ENCODE measurements around the gene TCP11L1.

DNA sequence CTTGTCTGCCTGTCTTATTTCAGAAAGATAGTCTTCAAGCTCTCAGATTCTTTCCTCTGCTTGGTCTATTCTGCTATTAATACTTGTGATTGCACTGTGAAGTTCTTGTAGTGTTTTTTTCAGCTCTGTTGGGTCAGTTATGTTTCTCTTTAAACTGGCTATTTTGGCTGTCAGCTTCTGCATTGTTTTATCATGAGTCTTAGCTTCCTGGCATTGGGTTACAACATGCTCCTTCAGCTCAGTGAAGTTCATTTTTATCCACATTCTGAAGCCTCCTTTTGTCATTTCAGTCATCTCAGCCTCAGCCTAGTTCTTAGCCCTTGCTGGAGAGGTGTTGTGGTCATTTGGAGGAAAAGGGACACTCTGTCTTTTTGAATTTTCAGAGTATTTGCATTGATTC, 39.2 kb upstream of the TCP11L1 start:
- TF ChIP-seq ZNF404 (tag by site-specific recombination; IDR thresholded peaks at IDR 0.05) (no peak), ZNF350 (tag by site-specific recombination; IDR thresholded peaks at IDR 0.05) (no peak), ZNF394 (tag by site-specific recombination; IDR thresholded peaks at IDR 0.05; ENCODE audit: borderline replicate concordance) (no peak), ZNF114 (tag by site-specific recombination; IDR thresholded peaks at IDR 0.05) (no peak), HOXC10 (CRISPR knock-in tag; IDR thresholded peaks at IDR 0.05) (no peak), ZNF274 (IDR thresholded peaks at IDR 0.05; ENCODE audit: low read length) (no peak), ZNF274 (tag by site-specific recombination; IDR thresholded peaks at IDR 0.05; ENCODE audit: borderline replicate concordance) (no peak), ZNF140 (tag by site-specific recombination; IDR thresholded peaks at IDR 0.05) (no peak), ZNF529 (tag by site-specific recombination; IDR thresholded peaks at IDR 0.05; ENCODE audit: insufficient replicate concordance) (no peak)
- TF ChIP-seq, protein P1, sequence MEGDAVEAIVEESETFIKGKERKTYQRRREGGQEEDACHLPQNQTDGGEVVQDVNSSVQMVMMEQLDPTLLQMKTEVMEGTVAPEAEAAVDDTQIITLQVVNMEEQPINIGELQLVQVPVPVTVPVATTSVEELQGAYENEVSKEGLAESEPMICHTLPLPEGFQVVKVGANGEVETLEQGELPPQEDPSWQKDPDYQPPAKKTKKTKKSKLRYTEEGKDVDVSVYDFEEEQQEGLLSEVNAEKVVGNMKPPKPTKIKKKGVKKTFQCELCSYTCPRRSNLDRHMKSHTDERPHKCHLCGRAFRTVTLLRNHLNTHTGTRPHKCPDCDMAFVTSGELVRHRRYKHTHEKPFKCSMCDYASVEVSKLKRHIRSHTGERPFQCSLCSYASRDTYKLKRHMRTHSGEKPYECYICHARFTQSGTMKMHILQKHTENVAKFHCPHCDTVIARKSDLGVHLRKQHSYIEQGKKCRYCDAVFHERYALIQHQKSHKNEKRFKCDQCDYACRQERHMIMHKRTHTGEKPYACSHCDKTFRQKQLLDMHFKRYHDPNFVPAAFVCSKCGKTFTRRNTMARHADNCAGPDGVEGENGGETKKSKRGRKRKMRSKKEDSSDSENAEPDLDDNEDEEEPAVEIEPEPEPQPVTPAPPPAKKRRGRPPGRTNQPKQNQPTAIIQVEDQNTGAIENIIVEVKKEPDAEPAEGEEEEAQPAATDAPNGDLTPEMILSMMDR (tag by site-specific recombination; IDR thresholded peaks at IDR 0.05) = no peak
- TF ChIP-seq, protein P2, sequence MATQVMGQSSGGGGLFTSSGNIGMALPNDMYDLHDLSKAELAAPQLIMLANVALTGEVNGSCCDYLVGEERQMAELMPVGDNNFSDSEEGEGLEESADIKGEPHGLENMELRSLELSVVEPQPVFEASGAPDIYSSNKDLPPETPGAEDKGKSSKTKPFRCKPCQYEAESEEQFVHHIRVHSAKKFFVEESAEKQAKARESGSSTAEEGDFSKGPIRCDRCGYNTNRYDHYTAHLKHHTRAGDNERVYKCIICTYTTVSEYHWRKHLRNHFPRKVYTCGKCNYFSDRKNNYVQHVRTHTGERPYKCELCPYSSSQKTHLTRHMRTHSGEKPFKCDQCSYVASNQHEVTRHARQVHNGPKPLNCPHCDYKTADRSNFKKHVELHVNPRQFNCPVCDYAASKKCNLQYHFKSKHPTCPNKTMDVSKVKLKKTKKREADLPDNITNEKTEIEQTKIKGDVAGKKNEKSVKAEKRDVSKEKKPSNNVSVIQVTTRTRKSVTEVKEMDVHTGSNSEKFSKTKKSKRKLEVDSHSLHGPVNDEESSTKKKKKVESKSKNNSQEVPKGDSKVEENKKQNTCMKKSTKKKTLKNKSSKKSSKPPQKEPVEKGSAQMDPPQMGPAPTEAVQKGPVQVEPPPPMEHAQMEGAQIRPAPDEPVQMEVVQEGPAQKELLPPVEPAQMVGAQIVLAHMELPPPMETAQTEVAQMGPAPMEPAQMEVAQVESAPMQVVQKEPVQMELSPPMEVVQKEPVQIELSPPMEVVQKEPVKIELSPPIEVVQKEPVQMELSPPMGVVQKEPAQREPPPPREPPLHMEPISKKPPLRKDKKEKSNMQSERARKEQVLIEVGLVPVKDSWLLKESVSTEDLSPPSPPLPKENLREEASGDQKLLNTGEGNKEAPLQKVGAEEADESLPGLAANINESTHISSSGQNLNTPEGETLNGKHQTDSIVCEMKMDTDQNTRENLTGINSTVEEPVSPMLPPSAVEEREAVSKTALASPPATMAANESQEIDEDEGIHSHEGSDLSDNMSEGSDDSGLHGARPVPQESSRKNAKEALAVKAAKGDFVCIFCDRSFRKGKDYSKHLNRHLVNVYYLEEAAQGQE (tag by site-specific recombination; IDR thresholded peaks at IDR 0.05) = no peak
- TF ChIP-seq, protein P3, sequence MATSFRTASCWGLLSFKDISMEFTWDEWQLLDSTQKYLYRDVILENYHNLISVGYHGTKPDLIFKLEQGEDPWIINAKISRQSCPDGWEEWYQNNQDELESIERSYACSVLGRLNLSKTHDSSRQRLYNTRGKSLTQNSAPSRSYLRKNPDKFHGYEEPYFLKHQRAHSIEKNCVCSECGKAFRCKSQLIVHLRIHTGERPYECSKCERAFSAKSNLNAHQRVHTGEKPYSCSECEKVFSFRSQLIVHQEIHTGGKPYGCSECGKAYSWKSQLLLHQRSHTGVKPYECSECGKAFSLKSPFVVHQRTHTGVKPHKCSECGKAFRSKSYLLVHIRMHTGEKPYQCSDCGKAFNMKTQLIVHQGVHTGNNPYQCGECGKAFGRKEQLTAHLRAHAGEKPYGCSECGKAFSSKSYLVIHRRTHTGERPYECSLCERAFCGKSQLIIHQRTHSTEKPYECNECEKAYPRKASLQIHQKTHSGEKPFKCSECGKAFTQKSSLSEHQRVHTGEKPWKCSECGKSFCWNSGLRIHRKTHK (tag by site-specific recombination; IDR thresholded peaks at IDR 0.05) = no peak
- TF ChIP-seq, protein P4, sequence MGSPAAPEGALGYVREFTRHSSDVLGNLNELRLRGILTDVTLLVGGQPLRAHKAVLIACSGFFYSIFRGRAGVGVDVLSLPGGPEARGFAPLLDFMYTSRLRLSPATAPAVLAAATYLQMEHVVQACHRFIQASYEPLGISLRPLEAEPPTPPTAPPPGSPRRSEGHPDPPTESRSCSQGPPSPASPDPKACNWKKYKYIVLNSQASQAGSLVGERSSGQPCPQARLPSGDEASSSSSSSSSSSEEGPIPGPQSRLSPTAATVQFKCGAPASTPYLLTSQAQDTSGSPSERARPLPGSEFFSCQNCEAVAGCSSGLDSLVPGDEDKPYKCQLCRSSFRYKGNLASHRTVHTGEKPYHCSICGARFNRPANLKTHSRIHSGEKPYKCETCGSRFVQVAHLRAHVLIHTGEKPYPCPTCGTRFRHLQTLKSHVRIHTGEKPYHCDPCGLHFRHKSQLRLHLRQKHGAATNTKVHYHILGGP (tag by site-specific recombination; IDR thresholded peaks at IDR 0.05) = no peak
- TF ChIP-seq, protein P5, sequence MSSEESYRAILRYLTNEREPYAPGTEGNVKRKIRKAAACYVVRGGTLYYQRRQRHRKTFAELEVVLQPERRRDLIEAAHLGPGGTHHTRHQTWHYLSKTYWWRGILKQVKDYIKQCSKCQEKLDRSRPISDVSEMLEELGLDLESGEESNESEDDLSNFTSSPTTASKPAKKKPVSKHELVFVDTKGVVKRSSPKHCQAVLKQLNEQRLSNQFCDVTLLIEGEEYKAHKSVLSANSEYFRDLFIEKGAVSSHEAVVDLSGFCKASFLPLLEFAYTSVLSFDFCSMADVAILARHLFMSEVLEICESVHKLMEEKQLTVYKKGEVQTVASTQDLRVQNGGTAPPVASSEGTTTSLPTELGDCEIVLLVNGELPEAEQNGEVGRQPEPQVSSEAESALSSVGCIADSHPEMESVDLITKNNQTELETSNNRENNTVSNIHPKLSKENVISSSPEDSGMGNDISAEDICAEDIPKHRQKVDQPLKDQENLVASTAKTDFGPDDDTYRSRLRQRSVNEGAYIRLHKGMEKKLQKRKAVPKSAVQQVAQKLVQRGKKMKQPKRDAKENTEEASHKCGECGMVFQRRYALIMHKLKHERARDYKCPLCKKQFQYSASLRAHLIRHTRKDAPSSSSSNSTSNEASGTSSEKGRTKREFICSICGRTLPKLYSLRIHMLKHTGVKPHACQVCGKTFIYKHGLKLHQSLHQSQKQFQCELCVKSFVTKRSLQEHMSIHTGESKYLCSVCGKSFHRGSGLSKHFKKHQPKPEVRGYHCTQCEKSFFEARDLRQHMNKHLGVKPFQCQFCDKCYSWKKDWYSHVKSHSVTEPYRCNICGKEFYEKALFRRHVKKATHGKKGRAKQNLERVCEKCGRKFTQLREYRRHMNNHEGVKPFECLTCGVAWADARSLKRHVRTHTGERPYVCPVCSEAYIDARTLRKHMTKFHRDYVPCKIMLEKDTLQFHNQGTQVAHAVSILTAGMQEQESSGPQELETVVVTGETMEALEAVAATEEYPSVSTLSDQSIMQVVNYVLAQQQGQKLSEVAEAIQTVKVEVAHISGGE (tag by site-specific recombination; conservative IDR thresholded peaks at IDR 0.05; ENCODE audit: low read depth) = no peak
- TF ChIP-seq, protein P6, sequence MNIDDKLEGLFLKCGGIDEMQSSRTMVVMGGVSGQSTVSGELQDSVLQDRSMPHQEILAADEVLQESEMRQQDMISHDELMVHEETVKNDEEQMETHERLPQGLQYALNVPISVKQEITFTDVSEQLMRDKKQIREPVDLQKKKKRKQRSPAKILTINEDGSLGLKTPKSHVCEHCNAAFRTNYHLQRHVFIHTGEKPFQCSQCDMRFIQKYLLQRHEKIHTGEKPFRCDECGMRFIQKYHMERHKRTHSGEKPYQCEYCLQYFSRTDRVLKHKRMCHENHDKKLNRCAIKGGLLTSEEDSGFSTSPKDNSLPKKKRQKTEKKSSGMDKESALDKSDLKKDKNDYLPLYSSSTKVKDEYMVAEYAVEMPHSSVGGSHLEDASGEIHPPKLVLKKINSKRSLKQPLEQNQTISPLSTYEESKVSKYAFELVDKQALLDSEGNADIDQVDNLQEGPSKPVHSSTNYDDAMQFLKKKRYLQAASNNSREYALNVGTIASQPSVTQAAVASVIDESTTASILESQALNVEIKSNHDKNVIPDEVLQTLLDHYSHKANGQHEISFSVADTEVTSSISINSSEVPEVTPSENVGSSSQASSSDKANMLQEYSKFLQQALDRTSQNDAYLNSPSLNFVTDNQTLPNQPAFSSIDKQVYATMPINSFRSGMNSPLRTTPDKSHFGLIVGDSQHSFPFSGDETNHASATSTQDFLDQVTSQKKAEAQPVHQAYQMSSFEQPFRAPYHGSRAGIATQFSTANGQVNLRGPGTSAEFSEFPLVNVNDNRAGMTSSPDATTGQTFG (tag by site-specific recombination; IDR thresholded peaks at IDR 0.05; ENCODE audit: borderline replicate concordance) = no peak
